Loucy (cell line): ENCODE results near the gene CLVS2.

ENCODE experiments used
- CTCF ChIP-seq: fragments of 200-600 bp; sonication (generic); conservative IDR thresholded peaks from 2 replicates; pipeline ENCODE4 v1.5.1; 2014; ENCODE audit warnings: mild to moderate bottlenecking, antibody characterized with exemption, low read length
- EZH2phosphoT487 ChIP-seq: fragments of 200-600 bp; IDR thresholded peaks from 2 replicates; pipeline ENCODE4 v1.6.1; 2018; ENCODE audit warnings: antibody characterized with exemption, mild to moderate bottlenecking, moderate library complexity, borderline replicate concordance

- TF ChIP-seq CTCF (no peak), EZH2phosphoT487 (no peak)
Measured at GRCh38 chr6:123000244-123000770, 4.3 kb downstream of the CLVS2 start.
